Measurements from ENCODE around the gene ZNF326.
"Not testable (repeated sequence)": the region's sequence is repeated elsewhere in the genome, so short reads cannot be mapped to it uniquely, and the experiment has no call there.

The ZNF326 gene

GRCh38 chr1:89971600-89971999 is 23.3 kb upstream of the ZNF326 start:
- DNase-seq, result no peak

GRCh38 chr1:89972024-89972423 is 22.9 kb upstream of the ZNF326 start:
- no peak for DNase-seq

- DNase-seq, result no peak
These were observed 21.3 kb upstream of the ZNF326 start for GRCh38 chr1:89973471-89974127.

GRCh38 chr1:89974256-89974655 is 20.7 kb upstream of the ZNF326 start:
- no peak for DNase-seq

GRCh38 chr1:89974696-89975470 is 20.0 kb upstream of the ZNF326 start:
- no peak for DNase-seq

- no peak for DNase-seq
These were observed 19.3 kb upstream of the ZNF326 start for GRCh38 chr1:89975540-89976125.

GRCh38 chr1:89978755-89979154 is 16.2 kb upstream of the ZNF326 start:
- DNase-seq, result no peak

- DNase-seq, result no peak
These were observed 14.3 kb upstream of the ZNF326 start for GRCh38 chr1:89980605-89981004.

- not testable (repeated sequence) for DNase-seq
These were observed 12.1 kb upstream of the ZNF326 start for GRCh38 chr1:89982846-89983245.

GRCh38 chr1:89984564-89985116 is 10.3 kb upstream of the ZNF326 start:
- DNase-seq, result not testable (repeated sequence)

- DNase-seq, result no peak
These were observed 8.9 kb upstream of the ZNF326 start for GRCh38 chr1:89986020-89986419.

- peak; percentile 52 for DNase-seq
These were observed 7.6 kb upstream of the ZNF326 start for GRCh38 chr1:89987159-89987819.

- no peak for DNase-seq
These were observed 5.8 kb upstream of the ZNF326 start for GRCh38 chr1:89989099-89989498.

GRCh38 chr1:89989799-89990198 is 5.1 kb upstream of the ZNF326 start:
- DNase-seq, result no peak

- DNase-seq, result no peak
These were observed 3.7 kb upstream of the ZNF326 start for GRCh38 chr1:89990976-89991831.

- DNase-seq, result no peak
These were observed 1.4 kb upstream of the ZNF326 start for GRCh38 chr1:89993541-89993940.

- DNase-seq, result no peak
These were observed 592 bp upstream of the ZNF326 start for GRCh38 chr1:89994231-89994804.

GRCh38 chr1:89995598-89996449 is 914 bp downstream of the ZNF326 start:
- peak; percentile 44 for DNase-seq

GRCh38 chr1:89996450-89997110 is 1.7 kb downstream of the ZNF326 start:
- no peak for DNase-seq

- not testable (repeated sequence) for DNase-seq
These were observed 2.2 kb downstream of the ZNF326 start for GRCh38 chr1:89997152-89997551.

Data from SHP77 treated with DMSO at 0.1 percent for 48 hours (cell line).